Amniotic stem cell (primary cell): Measurements from ENCODE around the gene NR0B2.
A peak's percentile ranks its signal among the peaks of the same experiment; 100 is the strongest.
"Not testable (repeated sequence)": the region's sequence is repeated elsewhere in the genome, so short reads cannot be mapped to it uniquely, and the experiment has no call there.

Experiments used
- DNase-seq: peaks from one replicate; lab custom pipeline; 2025; lab: John Stamatoyannopoulos, UW

Gene NR0B2, protein sequence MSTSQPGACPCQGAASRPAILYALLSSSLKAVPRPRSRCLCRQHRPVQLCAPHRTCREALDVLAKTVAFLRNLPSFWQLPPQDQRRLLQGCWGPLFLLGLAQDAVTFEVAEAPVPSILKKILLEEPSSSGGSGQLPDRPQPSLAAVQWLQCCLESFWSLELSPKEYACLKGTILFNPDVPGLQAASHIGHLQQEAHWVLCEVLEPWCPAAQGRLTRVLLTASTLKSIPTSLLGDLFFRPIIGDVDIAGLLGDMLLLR

DNA sequence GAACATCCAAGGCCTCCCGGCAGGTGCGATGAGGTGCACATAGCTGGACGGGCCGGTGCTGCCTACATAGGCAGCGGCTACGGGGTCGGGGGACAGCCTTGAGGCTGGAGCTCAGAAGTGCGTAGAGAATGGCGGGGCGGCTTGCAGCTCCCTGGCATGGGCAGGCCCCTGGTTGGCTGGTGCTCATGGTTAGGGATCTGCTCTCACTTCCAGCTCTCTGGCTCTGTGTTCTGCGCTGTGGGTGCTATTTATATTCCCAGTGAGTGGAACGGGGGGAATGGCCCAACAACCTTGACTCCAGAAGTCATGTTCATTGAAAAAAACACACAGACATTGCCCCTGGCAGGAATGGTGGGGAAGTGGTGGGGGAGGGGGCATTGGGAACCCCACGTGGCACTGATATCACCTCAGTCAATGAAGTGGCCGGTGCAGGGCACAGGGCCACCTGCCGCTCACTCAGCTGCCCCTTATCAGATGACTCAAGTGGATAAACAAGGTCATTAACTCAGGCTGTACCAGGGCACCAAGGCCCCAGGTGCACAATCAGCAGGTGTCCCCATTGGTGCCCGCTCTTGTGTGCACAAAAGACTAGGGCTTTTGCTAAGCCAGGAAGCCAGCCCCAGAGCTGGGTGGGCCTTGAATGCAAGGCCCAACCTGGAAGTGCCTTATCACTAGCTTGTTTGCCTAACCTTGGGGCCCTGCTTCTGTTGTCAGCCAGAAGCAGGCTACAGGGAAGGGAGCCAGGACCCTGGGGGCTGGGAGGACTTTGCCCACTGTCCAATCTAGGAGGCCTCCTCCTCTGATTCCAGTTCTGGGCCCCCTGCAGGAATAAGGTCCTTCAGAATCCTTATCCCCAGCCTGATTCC is at the start of gene NR0B2:
NR0B2 (minus strand) TSS at position 222 of the 866 bp plus-strand sequence; CDS start at position 187, 35 bp downstream.
- no peak for DNase-seq

DNA sequence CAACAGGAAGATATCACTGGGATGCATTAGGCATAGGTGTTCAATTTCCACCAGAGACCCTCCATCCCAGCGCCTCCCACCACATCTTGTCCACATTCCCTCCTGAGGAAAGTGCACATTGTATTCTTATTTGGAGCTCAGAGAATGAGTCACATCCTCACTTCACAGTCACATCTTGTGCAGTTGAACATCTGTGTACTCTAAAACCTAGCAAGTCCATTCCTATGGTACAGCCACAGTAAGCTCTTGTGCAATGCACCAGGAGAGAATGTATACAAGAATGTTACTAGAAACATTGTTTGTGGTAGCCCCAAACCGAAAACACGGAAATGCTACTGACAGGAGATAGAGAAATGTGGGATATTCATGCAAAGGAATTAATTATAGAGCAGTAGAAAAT is 48.1 kb upstream of the NR0B2 start:
- DNase-seq: peak; percentile 4

DNA sequence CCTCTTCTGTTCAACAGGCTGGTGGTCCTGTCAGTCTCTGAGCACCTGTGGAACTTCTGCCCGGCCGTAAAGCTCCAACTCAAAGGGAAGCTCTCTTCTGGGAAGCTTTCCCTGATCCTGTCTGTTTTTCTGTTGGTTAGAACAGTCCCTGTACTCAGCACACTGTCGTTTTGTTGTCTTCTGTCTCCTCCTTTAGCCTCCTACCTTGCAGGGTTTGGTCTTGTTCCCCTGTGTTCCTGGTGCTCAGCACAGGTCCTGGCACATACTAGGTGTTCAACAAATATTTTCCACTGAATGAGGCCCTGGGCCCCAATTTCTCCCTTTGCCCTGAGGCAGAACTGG is 46.8 kb upstream of the NR0B2 start:
- DNase-seq: no peak

DNA sequence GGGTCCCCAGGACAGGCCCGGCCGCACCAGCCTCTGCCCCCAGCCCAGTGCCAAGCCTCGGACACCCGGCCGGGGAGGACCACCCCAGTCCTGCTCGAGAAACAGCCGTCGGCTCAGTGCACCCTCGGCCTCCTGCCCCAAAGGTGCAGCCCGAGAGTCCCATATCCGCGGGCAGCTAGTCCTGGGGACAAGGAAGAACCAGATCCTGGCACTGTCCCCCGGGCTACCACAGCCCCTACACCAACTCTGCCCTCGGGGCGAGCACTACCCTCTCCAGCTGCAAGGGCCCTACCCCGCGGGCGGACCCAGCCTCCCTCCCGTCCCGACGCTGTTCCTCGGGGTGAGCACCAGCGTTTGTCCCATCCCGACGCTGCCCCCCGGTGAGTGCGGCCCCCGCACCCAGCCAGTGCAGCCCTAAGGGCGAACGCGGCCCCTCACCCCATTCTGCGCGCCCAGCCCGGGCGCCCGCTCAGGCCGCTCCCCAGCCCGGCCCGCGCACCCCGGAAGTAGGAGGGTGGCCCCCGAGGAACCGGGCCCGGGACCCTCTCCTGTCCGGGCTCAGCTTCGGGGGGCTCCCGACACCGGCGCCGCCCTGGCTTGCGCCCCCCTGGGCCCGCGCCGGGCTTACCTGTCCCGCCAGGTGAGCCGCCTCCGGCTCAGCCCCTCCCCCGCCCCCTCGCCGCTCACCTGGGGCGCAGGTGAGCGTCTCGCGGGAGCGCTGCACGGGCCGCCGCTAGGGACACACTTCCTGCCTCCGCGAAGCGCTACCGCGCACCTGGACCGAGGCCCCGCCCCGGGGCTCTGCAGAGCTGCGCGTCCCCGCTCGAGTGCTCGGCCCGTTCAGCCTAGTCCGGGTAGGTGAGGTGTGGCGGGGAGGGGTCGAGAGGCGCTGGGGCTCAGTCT is 46.2 kb upstream of the NR0B2 start, which contains the start of gene KDF1:
KDF1 (minus strand) TSS at position 747 of the 903 bp plus-strand sequence. CDS start 8,088 bp downstream, outside the sequence.
- no peak for DNase-seq

DNA sequence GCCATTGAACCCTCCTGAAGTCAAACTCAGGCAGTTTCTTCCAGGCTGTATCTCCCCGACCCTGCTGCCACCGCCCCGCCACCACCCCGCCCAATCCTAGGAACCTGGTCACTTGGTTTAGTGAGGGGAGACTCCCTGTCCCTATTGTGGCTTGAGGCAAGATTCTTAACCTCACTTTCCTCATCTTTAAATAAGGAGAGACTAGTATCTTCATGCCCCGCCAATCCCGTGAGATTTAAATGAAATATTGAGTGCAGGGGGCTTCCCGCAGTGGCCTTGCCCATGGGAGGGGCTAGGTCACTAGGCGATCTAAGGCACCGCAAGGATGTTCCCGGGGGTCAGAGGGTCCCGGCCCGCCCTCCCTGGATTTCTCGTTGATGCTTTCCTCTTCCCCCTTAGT is 45.5 kb upstream of the NR0B2 start:
- DNase-seq: no peak

DNA sequence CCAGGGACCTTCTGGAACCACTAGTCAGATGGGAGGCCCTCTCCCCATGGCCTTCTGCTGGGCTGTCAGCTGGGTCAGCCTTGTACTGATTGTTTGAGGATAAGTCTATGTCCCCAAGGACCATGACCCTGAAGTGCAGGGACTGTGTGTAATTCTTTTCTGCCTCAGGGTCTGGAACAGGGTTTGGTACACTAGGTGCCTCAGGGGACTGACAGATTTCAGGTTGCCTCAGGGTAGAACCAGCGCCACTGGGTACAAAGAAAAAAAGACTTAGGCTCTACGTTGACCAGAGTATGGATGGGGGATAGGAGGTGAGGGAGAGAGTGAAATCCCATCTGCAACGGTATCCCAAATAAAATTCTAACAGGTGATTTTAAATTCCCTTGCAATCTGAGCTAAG is 43.5 kb upstream of the NR0B2 start:
- no peak for DNase-seq

DNA sequence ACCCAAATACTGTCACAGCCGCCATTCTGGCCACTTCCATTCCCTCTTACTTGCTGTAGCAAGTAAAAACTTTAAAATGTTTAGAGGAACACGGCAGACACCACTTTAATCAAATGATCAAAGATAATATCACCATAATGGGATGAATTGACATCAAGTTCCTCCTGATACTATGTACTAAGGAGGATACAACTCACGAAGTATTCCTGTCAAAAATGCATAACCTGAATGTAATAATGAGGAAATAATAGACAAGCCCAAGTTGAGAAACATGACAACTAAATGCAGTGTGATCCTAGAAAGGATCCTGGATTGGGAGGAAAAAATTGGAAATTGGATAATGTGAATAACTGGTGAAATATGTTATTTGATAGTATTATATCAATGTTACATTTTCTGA is 42.5 kb upstream of the NR0B2 start:
- DNase-seq: no peak

DNA sequence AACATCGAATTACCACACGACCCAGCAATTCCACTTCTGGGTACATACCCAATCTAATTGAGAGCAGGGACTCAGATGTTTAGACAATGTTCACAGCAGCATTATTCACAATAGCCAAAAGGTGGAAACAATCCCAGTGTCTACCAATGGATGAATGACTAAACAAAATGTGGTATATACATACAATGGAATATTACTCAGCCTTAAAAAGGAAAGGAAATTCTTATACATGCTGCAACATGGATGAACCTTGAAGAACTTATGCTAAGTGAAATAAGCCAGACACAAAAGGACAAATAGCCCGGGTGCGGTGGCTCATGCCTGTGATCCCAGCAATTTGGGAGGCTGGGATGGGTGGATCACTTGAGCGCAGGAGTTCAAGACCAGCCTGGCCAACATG is 39.6 kb upstream of the NR0B2 start:
- DNase-seq: no peak

DNA sequence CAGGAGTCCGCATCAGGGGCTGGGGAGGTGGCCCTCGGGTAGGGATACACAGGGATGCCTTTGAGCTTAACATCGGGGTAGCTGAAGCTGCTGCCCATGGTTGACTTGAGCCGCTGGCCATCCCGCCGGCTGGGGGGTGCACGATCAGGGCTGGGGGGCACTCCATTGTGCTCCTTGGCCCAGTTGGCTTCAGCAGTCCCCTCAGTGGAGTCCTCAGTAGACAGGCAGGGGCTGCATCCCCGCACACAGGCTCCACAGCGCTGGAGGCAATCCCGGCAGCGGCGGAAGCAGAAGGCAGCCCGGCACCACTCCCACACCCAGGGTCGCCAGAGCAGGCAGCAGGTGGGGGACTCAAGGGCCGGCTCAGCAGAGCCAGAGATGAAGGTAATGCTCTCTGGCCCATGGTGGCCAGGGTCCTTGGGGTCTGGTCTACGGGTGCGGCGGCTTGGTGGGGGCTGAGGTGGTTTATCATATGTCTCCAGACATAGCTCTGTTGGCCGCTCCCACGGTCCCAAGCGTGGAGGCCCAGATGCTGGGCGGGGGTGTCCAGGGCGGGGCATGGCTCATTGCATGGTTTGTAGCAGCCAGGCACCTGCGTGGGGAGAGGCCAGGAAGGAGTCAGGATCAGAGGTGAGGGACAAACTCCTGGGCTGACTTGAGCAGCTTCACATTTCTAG is 38.2 kb upstream of the NR0B2 start:
- no peak for DNase-seq

DNA sequence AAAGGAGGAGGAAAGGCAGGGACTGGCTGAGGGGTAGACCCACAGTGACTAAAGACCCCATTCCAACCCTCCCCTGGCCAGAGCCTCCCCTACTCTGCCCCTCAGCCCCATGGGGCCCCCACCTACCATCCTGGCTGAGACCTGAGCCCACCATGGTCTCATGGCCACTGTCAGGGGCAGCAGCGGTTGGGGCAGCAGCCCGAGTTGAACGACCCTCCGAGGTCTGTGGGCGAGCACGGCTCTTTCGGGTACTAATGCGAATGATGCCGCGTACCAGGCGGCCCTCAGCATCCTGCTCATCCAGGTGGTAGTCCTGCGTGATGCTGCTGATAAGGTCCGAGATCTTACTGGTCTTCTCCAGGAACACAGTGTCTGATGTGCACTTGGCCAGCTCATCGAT is 37.4 kb upstream of the NR0B2 start:
- DNase-seq: no peak

DNA sequence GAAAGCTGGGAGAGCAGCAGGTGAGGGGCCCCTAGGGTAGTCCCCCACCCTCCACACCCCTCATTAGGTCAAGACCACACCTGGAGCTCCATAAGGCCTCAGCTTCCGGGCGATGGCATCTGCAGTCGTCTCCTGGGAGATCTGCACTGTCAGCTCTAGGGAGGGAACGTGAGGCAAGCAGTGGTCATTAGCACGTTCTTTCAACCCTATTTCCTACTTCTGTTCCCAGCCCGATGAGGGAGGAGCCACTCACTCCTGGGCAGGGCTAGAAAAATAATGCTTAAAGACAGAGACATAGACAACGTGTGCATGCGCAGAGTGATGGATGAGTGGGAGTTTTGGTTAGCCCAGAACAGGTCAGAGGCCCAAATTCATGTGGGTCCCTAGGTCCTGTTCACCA is 36.8 kb upstream of the NR0B2 start:
- no peak for DNase-seq

DNA sequence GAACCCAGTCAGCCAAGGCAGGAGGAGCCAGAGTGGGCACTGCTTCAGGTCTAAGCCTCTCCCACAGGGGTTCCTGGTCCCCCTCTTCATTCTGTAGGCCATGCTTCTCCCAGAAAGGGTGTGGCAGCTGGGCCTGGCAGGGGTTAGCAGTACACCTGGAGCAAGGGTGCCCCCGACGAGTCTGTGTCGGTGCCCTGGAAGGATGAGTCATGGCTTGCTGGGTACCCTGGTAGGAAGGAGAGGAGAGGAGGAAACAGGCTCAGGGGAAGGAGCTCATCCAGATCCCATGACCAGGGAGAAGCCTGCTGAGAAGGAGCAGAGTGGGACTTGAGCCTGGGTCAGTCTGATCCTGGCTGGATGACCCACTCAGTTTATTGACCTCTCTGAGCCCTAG is 36.1 kb upstream of the NR0B2 start:
- no peak for DNase-seq

DNA sequence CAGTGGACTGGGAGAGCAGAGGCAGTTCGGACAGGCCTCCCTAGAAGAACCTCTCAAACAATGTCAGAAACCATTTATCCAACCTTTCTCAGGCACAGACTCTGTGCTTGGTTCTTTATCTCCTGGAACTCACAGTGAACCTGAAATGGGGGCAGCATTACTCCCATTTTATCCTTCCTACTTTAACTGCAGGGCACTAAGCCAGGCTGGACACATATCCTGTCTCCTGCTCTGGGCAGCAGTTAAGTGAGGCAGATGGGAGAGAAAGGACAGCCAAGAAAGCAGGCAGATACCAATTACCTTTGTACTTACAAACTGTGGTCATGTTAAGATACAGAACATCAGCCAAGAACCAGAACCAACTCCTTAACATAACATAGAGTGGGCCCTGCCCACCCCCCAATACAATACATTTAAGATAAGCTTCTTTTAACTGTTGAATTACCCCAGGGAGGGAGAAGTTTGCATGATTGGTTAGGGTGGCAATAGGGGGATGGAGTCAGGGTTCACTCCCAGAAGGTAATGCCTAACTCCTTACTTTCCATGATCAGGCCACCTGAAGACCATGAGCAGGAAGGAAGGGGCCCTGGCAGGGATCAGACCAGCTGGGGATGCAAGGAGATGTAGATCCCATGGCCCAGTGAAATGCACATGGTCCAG is 35.6 kb upstream of the NR0B2 start:
- no peak for DNase-seq

DNA sequence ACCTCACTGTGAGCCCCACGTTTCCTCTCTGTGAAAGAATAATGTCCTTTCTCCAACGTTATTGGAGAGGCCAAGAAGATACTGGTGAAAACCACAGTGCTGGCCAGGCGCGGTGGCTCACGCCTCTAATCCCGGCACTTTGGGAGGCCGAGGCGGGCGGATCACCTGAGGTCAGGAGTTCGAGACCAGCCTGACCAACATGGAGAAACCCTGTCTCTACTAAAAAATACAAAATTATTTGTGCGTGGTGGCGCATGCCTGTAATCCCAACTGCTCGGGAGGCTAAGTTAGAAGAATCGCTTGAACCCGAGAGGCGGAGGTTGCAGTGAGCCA is 34.9 kb upstream of the NR0B2 start:
- DNase-seq: not testable (repeated sequence)

DNA sequence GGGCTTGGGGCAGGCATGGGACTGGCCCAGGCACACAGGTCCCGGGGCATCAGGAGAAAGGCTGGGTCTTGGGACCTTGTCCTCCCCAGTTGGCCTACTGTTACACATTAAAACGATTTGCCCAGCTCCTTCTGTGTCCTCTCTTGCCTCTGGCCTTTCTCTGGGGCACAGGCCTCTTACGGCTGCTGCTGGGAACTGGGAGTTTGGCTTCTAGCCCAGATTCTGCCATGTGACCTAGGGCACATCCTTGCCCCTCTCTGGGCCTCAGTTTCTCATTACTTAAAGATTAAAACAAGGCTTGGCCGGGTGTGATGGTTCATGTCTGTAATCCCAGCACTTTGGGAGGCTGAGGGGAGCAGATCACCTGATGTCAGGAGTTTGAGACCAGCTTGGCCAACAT is 32.5 kb upstream of the NR0B2 start:
- DNase-seq: no peak

DNA sequence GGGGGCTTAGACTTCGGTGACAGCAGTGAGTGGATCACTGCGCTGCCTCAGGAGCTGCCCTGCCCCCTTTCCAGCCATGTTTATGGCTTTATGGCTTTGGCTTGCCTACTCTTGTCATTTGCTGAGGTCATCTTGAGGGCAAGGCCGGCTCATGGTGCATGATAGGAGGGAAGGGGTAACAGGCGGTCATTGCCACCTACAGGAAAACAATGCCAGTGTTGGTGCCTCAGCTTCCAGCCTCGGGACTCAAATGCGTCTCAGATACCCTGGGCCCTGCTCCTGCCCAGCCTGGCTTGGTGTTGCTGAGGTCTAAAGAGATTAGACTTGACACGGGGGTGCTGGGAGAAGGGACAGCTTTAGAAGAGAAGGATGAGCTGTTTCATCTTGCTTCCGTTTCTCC is 32.0 kb upstream of the NR0B2 start:
- no peak for DNase-seq

DNA sequence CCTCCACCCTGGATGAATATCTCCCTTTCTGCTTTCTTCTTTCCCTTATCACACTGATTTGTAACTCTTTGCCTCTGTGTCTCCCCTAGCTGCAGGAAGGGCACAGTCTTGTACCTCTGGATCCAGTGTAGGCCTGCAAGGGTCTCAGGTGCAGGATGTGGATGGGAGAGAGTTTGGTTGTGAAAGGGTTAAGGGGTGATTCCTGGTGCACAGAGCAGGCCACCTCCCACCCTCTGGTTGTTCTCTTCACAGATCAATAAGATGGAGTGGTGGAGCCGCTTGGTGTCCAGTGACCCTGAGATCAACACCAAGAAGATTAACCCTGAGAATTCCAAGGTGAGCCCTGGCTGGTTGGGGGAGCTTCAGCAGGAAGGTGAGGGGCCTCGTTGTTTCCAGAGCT is 31.4 kb upstream of the NR0B2 start:
- DNase-seq: no peak

DNA sequence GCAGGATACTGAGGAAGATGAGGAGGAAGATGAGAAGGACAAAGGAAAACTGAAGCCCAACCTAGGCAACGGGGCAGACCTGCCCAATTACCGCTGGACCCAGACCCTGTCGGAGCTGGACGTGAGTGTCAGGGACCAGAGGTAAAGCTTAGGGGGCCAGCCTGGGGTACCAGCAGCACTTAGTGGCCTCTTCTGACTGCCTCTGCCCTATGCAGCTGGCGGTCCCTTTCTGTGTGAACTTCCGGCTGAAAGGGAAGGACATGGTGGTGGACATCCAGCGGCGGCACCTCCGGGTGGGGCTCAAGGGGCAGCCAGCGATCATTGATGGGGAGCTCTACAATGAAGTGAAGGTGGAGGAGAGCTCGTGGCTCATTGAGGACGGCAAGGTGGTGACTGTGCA is 28.9 kb upstream of the NR0B2 start:
- no peak for DNase-seq

DNA sequence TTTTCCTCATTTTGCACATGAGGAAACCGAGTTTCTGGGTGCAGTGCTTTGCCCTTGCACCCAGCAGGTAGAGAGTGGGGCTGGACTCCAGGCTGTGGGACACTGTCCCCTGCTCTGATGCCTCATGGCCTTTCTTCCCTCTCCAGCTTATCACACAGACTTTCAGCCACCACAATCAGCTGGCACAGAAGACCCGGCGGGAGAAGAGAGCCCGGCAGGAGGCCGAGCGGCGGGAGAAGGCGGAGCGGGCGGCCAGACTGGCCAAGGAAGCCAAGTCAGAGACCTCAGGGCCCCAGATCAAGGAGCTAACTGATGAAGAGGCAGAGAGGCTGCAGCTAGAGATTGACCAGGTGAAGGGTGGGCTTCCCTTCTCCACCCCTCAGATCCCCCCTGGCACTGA is 27.5 kb upstream of the NR0B2 start:
- DNase-seq: no peak

DNA sequence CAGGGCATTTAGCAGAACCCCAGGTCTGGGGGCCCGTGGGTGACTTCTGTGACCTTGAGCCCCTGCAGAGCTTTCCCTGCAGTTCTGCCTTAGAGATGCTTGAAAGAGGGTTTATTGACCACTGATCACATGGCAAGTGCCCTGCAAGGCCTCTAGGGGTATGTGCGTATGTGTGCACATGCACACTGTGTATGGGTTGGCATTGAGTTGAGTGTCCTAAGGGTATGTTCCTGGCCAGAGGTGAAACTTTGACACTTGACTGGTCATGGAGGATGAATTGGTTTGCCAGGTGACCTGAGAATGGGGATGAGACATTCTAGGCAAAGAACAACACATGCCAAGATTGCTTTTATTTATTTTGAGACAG is 24.9 kb upstream of the NR0B2 start:
- DNase-seq: no peak

DNA sequence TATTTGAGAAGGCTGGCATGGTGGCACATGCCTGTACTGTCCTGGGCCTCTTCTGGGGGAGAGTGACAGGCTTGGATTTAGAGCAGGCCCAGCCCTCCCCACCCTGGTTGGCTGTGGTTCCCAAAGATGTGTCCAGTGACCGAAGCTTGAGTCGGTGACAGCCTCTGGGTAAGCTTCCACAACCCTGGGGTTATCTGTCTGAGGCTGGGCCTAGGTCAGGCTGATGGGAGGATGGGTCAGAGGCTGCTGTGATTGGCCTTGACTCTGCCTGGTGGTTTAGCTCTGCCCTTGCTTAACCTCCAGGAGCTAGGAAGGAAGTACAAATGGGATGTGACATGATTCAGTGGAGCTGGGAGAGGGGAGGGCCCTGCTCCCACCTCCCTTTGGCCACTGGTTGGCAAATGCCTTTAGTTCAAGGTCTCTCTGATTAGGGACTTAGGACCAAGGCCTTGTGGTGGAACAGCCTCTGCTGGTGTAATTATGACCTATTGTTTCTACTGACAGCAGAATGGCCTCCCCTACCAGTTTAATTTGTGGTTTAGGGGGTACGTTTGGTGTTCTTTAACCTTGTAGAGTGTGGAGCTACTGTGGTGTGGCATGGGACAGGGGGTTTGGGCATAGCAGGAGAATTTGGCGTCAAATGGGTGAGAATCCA is 24.4 kb upstream of the NR0B2 start:
- DNase-seq: no peak
